HG03139 (cell line): ENCODE data around the gene MED22.

Experiments used
- ATAC-seq: cut with Tn5 transposase; IDR thresholded peaks from one replicate; pipeline ENCODE4 v1.9.1; 2021; ENCODE audit not compliant: unreplicated experiment

MED22 gene

GRCh38 chr9:133356391-133357091, 8.6 kb upstream of the MED22 start, which contains the start of the genes SURF1 and SURF2:
Gene SURF1 (minus strand): TSS chr9:133356487. CDS start chr9:133356453, 34 bp downstream.
Gene SURF2 (plus strand): TSS chr9:133356550. CDS start chr9:133356593, 43 bp downstream.
- ATAC-seq: peak; percentile 53

- ATAC-seq: peak; percentile 24
These were observed 8.0 kb upstream of the MED22 start for GRCh38 chr9:133355881-133356357.

- ATAC-seq: no peak
These were observed 6.8 kb upstream of the MED22 start for GRCh38 chr9:133354766-133355165.

GRCh38 chr9:133353548-133353947, 5.6 kb upstream of the MED22 start:
- no peak for ATAC-seq

- no peak for ATAC-seq
These were observed 4.9 kb upstream of the MED22 start for GRCh38 chr9:133352635-133353340.

- ATAC-seq: no peak
These were observed 4.1 kb upstream of the MED22 start for GRCh38 chr9:133351908-133352634.

GRCh38 chr9:133351526-133351907, 3.6 kb upstream of the MED22 start:
- ATAC-seq: no peak

GRCh38 chr9:133349965-133350616, 2.2 kb upstream of the MED22 start:
- ATAC-seq: no peak

GRCh38 chr9:133348718-133349573, 1.0 kb upstream of the MED22 start:
- no peak for ATAC-seq

GRCh38 chr9:133347515-133347984, 381 bp downstream of the MED22 start:
- peak; percentile 32 for ATAC-seq

- no peak for ATAC-seq
These were observed 1.7 kb downstream of the MED22 start for GRCh38 chr9:133346021-133346785.

- ATAC-seq: no peak
These were observed 2.3 kb downstream of the MED22 start for GRCh38 chr9:133345596-133345995.

- no peak for ATAC-seq
These were observed 3.0 kb downstream of the MED22 start for GRCh38 chr9:133344979-133345378.

GRCh38 chr9:133344071-133344470, 3.9 kb downstream of the MED22 start:
- no peak for ATAC-seq

- no peak for ATAC-seq
These were observed 5.4 kb downstream of the MED22 start for GRCh38 chr9:133342570-133342969.

GRCh38 chr9:133342069-133342406, 5.9 kb downstream of the MED22 start:
- ATAC-seq: no peak

- ATAC-seq: no peak
These were observed 6.4 kb downstream of the MED22 start for GRCh38 chr9:133341369-133342068.

- ATAC-seq: no peak
These were observed 7.0 kb downstream of the MED22 start for GRCh38 chr9:133340916-133341315.

GRCh38 chr9:133340256-133340655, 7.7 kb downstream of the MED22 start:
- ATAC-seq: no peak
